ENCODE results near the gene SGMS1. TPM values are rescaled to one million over a fixed set of nuclear protein-coding genes. Genes with fewer than 3 reads are reported as not detected.

The SGMS1 gene
- total and polyA plus RNA-seq, 4 experiments from 2014 or later: 10.0 to 33.0 (median 20.3) TPM

- peaks cover 0 to 4% of the 10 kb centered on the region in 2 donors for H3K36me3 Mint-ChIP-seq
- DNase-seq: no peak
Observed at GRCh38 chr10:50416881-50417280, 206.9 kb downstream of the SGMS1 start.

DNA sequence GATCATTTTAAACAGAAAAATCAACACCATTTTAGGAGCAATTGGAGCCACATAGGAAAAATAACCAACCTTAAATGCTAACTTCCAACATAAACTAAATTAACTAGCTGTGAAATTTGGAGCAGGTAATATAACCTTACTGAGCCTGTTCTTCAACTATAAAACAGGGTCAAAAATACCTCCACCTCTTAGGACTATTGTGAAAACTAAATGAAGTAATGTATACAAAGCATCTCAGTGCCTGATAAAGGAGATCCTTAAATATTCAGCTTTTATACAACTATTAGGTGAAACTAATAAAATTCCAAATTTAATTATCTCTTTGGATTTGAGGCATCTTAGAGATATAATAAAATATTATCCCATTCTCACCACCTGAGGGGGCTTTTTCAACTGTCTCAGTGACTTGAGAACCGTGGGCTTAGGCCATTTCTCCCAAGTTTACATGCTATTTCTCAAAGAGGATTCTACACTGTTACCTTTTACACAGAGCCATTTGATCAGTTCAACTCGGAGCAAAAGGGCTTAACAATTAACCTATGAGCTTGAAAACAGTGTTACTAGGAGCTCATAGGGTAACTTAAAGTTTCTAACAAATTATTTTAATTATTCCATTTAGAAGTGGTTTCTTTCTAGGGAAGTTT, 207.5 kb downstream of the SGMS1 start:
- no peak overlapping the region for H3K27ac Mint-ChIP-seq
- no peak overlapping the region for H3K27ac ChIP-seq (ENCODE audit: low read depth, low read length)
- no peaks in the 10 kb centered on the region for H3K36me3 ChIP-seq (ENCODE audit: insufficient read depth, low read length)
- H3K9me3 Mint-ChIP-seq: no peaks in the 10 kb centered on the region
- no peaks in the 10 kb centered on the region for H3K27me3 ChIP-seq (ENCODE audit: insufficient read depth, low read length)
- H3K4me3 Mint-ChIP-seq: peak overlapping the region in 1 of 8 donors; percentile 1
- H3K27me3 Mint-ChIP-seq: no peaks in the 10 kb centered on the region
- no peaks in the 10 kb centered on the region for H3K9me3 ChIP-seq (ENCODE audit: control insufficient read depth in 1 of 2, low read length in 2 of 2)
- no peak overlapping the region for H3K4me3 ChIP-seq (ENCODE audit: low read length in 2 of 2)
- peaks cover 26 to 52% (median 40%) of the 10 kb centered on the region in 4 donors for H3K4me1 Mint-ChIP-seq
- CTCF ChIA-PET (ENCODE audit: partially characterized antibody): interaction anchor here (0.6 to 2.7 kb wide), 5 partner anchors 14 to 237 kb away, joined by 3 to 7 read pairs (median 3); no protein-coding TSS in a partner anchor
- POLR2A ChIA-PET (ENCODE audit: partially characterized antibody): interaction anchor here (0.6 kb wide), 1 partner anchor 208 kb away, joined by 3 read pairs; no protein-coding TSS in a partner anchor
- intact Hi-C loops (cut with micrococcal nuclease): no loop called here
- peaks cover 0 to 4% of the 10 kb centered on the region in 2 donors for H3K36me3 Mint-ChIP-seq
- peaks cover 33% of the 10 kb centered on the region for H3K4me1 ChIP-seq (ENCODE audit: insufficient read depth, low read length)
- no peak for DNase-seq

More at GRCh38 chr10:50416881-50417280, 206.9 kb downstream of the SGMS1 start:
- H3K4me1 Mint-ChIP-seq: peaks cover 28 to 52% (median 40%) of the 10 kb centered on the region in 4 donors
- no peaks in the 10 kb centered on the region for H3K27me3 ChIP-seq (ENCODE audit: insufficient read depth, low read length)
- H3K36me3 ChIP-seq (ENCODE audit: insufficient read depth, low read length): no peaks in the 10 kb centered on the region
- no peaks in the 10 kb centered on the region for H3K9me3 ChIP-seq (ENCODE audit: control insufficient read depth in 1 of 2, low read length in 2 of 2)
- no peak overlapping the region for H3K4me3 ChIP-seq (ENCODE audit: low read length in 2 of 2)
- intact Hi-C loops (cut with micrococcal nuclease): no loop called here
- H3K27me3 Mint-ChIP-seq: no peaks in the 10 kb centered on the region
- H3K4me3 Mint-ChIP-seq: peak overlapping the region in 3 of 8 donors; percentile 12 to 29 (median 21)
- ChIA-PET POLR2A (ENCODE audit: partially characterized antibody) (interaction anchor here (0.6 to 1.9 kb wide), 3 partner anchors 20 to 208 kb away, joined by 3 to 17 read pairs (median 3); no protein-coding TSS in a partner anchor), CTCF (ENCODE audit: partially characterized antibody) (interaction anchor here (0.6 to 2.7 kb wide), 6 partner anchors 15 to 237 kb away, joined by 3 to 8 read pairs (median 3); no protein-coding TSS in a partner anchor)
- no peaks in the 10 kb centered on the region for H3K9me3 Mint-ChIP-seq
- H3K27ac ChIP-seq (ENCODE audit: low read depth, low read length): no peak overlapping the region
- H3K4me1 ChIP-seq (ENCODE audit: insufficient read depth, low read length): peaks cover 35% of the 10 kb centered on the region
- no peak overlapping the region for H3K27ac Mint-ChIP-seq

- Histone ChIP-seq H3K36me3 (ENCODE audit: insufficient read depth, low read length) (no peaks in the 10 kb centered on the region), H3K4me1 (ENCODE audit: insufficient read depth, low read length) (peaks cover 35% of the 10 kb centered on the region), H3K4me3 (ENCODE audit: low read length in 2 of 2) (no peak overlapping the region), H3K27me3 (ENCODE audit: insufficient read depth, low read length) (no peaks in the 10 kb centered on the region), H3K9me3 (ENCODE audit: control insufficient read depth in 1 of 2, low read length in 2 of 2) (no peaks in the 10 kb centered on the region), H3K27ac (ENCODE audit: low read depth, low read length) (no peak overlapping the region)
- H3K27me3 Mint-ChIP-seq: no peaks in the 10 kb centered on the region
- intact Hi-C loops (cut with micrococcal nuclease): no loop called here
- ChIA-PET CTCF (ENCODE audit: partially characterized antibody) (no interaction called here), POLR2A (ENCODE audit: partially characterized antibody) (no interaction called here)
- H3K4me1 Mint-ChIP-seq: peaks cover 25 to 57% (median 40%) of the 10 kb centered on the region in 4 donors
- no peak for DNase-seq
- H3K9me3 Mint-ChIP-seq: no peaks in the 10 kb centered on the region
- no peak overlapping the region for H3K27ac Mint-ChIP-seq
- peaks cover 0 to 7% of the 10 kb centered on the region in 2 donors for H3K36me3 Mint-ChIP-seq
- no peak overlapping the region for H3K4me3 Mint-ChIP-seq
Observed at GRCh38 chr10:50415292-50415691, 208.5 kb downstream of the SGMS1 start.

DNA sequence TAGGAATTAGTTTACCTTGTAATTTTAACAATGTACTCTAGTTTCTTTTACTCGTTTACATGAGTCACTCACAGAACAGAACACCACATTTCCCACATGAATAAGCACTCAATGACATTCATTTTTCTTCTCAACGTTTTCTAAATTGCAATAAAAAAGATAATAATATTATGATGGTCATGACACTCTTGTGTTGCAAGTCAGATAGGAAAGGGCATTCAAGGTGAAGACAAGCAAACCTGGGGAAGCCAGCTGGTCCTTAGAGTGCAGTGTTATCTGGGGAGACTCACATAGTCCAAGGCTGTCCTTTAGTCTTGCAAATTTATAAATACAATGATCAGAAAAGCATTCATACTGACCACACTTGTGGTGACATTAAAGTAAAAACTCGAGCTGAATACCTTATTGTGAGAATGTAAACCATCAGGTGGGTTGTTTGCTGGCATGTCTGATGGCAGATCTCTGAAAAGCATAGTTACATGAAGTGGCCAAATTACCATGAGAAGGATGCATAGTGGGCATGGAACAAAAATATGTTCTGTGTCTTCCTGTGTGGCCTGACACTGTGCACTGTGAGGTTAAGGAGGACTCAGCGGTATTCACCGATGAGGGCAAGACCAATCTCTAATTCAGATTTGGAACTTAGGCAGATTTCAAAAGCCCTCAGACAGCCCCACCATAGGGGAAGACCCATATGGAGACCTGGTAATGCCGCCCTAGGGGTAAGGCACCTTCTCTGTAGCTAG, 213.5 kb downstream of the SGMS1 start:
- H3K27me3 Mint-ChIP-seq: no peaks in the 10 kb centered on the region
- ChIA-PET CTCF (ENCODE audit: partially characterized antibody) (interaction anchor here (1.2 kb wide), 1 partner anchor 14 kb away, joined by 3 read pairs; no protein-coding TSS in a partner anchor), POLR2A (ENCODE audit: partially characterized antibody) (no interaction called here)
- H3K9me3 Mint-ChIP-seq: peaks cover 0 to 16% (median 7%) of the 10 kb centered on the region in 8 donors
- H3K36me3 Mint-ChIP-seq: peaks cover 19 to 21% of the 10 kb centered on the region in 2 donors
- no peaks in the 10 kb centered on the region for H3K27me3 ChIP-seq (ENCODE audit: insufficient read depth, low read length)
- H3K4me3 ChIP-seq (ENCODE audit: low read length in 2 of 2): no peak overlapping the region
- H3K9me3 ChIP-seq (ENCODE audit: control insufficient read depth in 1 of 2, low read length in 2 of 2): no peaks in the 10 kb centered on the region
- no peak overlapping the region for H3K27ac ChIP-seq (ENCODE audit: low read depth, low read length)
- peak overlapping the region in 1 of 7 donors; percentile 10 for H3K27ac Mint-ChIP-seq
- intact Hi-C loops (cut with micrococcal nuclease): no loop called here
- no peak overlapping the region for H3K4me3 Mint-ChIP-seq
- no peaks in the 10 kb centered on the region for H3K36me3 ChIP-seq (ENCODE audit: insufficient read depth, low read length)
- H3K4me1 Mint-ChIP-seq: peaks cover 12 to 33% (median 27%) of the 10 kb centered on the region in 4 donors
- H3K4me1 ChIP-seq (ENCODE audit: insufficient read depth, low read length): peaks cover 18% of the 10 kb centered on the region
- DNase-seq: no peak

DNA sequence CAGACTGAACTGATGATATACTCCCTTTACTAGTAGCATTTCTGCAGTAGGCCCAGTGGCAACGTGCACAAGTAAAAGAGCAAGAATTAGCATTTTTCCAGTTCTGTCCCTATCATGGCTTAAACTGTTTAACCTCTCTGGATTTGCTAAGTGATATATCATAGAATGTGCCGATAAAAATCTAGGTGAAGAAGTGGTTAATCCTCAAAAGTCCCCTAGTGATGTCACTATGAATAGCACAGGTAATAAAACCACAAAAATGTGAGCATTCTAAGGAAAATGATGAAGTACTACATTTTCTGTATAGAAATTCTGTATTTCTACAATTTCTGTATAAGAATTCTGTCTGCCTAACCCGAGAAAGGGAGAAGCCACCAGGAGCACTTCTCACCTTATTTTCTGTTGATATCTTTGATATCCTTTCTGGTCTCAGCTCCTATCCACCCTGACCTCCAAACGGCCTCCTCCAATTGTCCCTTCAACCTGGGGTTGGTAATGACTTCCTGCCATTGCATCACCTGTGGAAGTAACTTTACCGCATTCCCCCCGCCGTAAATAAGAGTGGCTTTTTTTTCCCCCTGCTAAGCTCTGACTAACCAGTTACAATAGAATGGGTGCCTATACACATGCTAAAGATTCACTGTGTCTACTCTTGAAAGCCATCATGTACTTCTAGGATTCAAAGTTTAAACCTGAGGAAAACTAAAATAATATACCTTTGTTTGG, 216.5 kb downstream of the SGMS1 start:
- POLR2A ChIA-PET (ENCODE audit: partially characterized antibody): interaction anchor here (0.7 kb wide), 1 partner anchor 10 kb away, joined by 3 read pairs; no protein-coding TSS in a partner anchor
- intact Hi-C loops (cut with micrococcal nuclease): no loop called here
- H3K4me3 Mint-ChIP-seq: no peak overlapping the region
- H3K36me3 ChIP-seq (ENCODE audit: insufficient read depth, low read length): no peaks in the 10 kb centered on the region
- no peak overlapping the region for H3K4me3 ChIP-seq (ENCODE audit: low read length in 2 of 2)
- peaks cover 0 to 16% (median 7%) of the 10 kb centered on the region in 8 donors for H3K9me3 Mint-ChIP-seq
- peaks cover 27 to 33% of the 10 kb centered on the region in 2 donors for H3K36me3 Mint-ChIP-seq
- no peak overlapping the region for H3K27ac ChIP-seq (ENCODE audit: low read depth, low read length)
- H3K9me3 ChIP-seq (ENCODE audit: control insufficient read depth in 1 of 2, low read length in 2 of 2): no peaks in the 10 kb centered on the region
- peaks cover 13 to 32% (median 22%) of the 10 kb centered on the region in 4 donors for H3K4me1 Mint-ChIP-seq
- H3K4me1 ChIP-seq (ENCODE audit: insufficient read depth, low read length): peaks cover 11% of the 10 kb centered on the region
- no peaks in the 10 kb centered on the region for H3K27me3 ChIP-seq (ENCODE audit: insufficient read depth, low read length)
- no peak for DNase-seq
- CTCF ChIA-PET (ENCODE audit: partially characterized antibody): interaction anchor here (1.4 kb wide), 1 partner anchor 246 kb away, joined by 3 read pairs; no protein-coding TSS in a partner anchor
- no peak overlapping the region for H3K27ac Mint-ChIP-seq
- H3K27me3 Mint-ChIP-seq: no peaks in the 10 kb centered on the region

GRCh38 chr10:50406457-50407070, 217.2 kb downstream of the SGMS1 start:
- intact Hi-C loops (cut with micrococcal nuclease): no loop called here
- peaks cover 28 to 33% of the 10 kb centered on the region in 2 donors for H3K36me3 Mint-ChIP-seq
- H3K4me3 ChIP-seq (ENCODE audit: low read length in 2 of 2): no peak overlapping the region

More at GRCh38 chr10:50406457-50407070, 217.2 kb downstream of the SGMS1 start:
- peaks cover 11% of the 10 kb centered on the region for H3K4me1 ChIP-seq (ENCODE audit: insufficient read depth, low read length)
- no peaks in the 10 kb centered on the region for H3K27me3 ChIP-seq (ENCODE audit: insufficient read depth, low read length)
- Mint-ChIP-seq H3K27me3 (no peaks in the 10 kb centered on the region), H3K9me3 (peaks cover 0 to 16% (median 7%) of the 10 kb centered on the region in 8 donors), H3K4me3 (no peak overlapping the region), H3K4me1 (peaks cover 12 to 32% (median 20%) of the 10 kb centered on the region in 4 donors), H3K27ac (no peak overlapping the region)
- ChIA-PET POLR2A (ENCODE audit: partially characterized antibody) (no interaction called here), CTCF (ENCODE audit: partially characterized antibody) (interaction anchor here (1.4 kb wide), 1 partner anchor 247 kb away, joined by 3 read pairs; no protein-coding TSS in a partner anchor)
- H3K27ac ChIP-seq (ENCODE audit: low read depth, low read length): no peak overlapping the region
- no peaks in the 10 kb centered on the region for H3K36me3 ChIP-seq (ENCODE audit: insufficient read depth, low read length)
- no peak for DNase-seq
- no peaks in the 10 kb centered on the region for H3K9me3 ChIP-seq (ENCODE audit: control insufficient read depth in 1 of 2, low read length in 2 of 2)

Measured in CD4-positive, alpha-beta memory T cell (primary cell).